GM21619 (cell line): ENCODE measurements around the gene ZC3H18.

Source experiments
- ATAC-seq: cut with Tn5 transposase; IDR thresholded peaks from one replicate; pipeline ENCODE4 v1.9.1; 2021; ENCODE audit not compliant: unreplicated experiment

ZC3H18 gene

DNA sequence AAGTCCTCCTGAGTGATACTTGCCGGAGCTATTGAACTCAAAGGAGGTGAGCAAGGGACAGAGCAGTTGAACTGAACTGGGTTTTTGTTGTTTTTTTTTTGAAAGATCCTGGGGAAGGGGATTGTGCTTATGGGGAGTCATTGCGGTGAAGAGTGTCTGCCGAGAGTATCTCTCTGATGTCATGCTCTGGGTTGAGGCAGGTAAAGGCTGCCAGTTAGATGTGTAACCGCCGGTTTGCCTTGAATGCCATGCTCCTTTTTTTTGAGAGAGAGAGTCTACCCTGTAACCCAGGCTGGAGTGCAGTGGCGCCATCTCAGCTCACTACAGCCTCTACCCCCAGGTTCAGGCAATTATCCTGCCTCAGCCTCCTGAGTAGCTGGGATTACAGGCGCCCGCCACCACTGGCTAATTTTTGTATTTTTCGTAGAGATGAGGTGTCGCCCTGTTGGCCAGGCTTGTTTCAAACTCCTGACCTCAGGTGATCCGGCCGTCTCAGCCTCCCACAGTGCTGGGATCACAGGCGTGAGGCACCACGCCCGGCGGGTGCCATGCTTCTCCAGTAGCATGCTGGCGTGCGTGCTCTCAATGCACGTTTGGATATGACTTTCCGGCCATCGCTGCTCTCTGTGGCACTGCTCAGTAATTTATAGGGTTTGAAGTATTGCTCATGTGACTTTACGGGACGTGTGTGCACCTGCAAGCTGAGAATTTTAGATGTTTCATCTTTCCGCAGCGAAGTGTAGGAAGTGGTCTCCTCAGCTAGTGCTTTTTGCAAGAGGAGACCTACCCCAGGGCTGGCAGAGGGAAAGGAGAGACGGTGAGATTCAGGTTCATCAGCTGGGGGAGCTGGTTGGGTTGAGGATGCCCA, 8.5 kb downstream of the ZC3H18 start:
- no peak for ATAC-seq

DNA sequence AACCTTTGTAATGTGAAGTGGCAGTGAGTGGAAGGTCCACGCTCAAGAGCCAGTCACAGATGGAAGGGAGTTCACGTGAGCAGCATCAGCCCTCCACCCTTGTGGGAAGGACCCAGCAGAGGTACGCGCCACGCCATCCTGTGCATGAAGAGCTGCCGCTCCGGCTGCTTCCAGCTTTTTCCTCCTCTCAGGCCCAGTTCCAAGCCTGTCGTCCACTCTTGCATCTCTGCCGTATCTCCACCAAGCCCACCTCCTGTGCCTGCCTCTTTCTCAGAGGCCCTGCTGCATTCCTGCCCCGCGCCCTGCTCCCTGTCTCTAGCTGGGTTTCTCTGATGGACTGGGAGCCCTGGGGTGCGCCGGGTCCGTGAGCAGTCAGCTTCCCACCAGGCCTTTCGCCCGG, 10.2 kb downstream of the ZC3H18 start:
- no peak for ATAC-seq

DNA sequence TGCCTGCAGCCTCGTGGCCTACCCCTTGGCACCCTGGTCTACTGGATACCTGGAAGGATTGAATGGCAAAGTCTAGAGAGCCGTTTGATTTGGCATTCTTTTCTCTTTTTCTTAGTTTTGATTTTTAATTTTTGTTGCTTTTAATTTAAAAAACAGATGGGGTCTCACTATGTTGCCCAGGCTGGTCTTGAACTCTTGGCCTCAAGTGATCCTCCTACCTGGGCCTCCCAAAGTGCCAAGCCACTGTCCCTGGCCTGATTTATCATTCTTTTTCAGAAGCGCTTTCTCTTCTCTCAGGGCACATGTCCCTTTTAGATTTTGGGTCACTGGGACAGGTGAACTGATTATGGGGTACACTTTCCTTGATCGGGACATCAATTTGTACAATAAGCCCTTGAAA, 10.8 kb downstream of the ZC3H18 start:
- ATAC-seq = no peak

DNA sequence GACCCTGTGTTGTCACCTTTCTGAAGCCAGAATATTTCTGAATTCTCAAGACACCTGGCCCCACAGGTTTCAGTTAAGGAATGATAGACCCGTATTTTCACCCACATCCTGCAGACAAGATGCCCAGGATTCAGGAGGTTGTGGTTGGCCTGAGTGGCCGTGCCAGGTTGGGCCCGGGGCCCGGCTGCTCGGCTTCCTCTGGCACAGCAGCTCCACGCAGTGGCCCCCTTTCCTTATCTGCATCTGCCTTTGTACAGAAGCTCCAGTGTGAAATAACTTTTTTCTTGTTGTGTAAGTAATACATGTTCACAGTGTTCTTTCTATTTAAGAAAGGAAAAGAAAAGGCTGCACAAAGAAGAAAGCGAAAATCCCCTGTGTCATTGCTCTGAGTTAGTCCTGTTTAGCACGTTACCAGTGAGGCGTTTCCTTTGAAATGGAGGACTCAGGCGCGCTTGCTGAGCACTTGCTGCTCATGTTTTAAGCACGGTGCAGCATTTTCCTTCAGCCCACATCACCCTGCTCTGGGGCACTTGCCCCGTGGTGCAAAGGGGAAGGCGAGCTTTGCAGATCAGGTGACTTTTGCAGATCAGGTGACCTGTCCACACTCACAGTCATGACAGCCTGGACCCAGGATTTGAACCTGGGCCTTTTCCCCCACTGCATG, 12.8 kb downstream of the ZC3H18 start:
- ATAC-seq = no peak

DNA sequence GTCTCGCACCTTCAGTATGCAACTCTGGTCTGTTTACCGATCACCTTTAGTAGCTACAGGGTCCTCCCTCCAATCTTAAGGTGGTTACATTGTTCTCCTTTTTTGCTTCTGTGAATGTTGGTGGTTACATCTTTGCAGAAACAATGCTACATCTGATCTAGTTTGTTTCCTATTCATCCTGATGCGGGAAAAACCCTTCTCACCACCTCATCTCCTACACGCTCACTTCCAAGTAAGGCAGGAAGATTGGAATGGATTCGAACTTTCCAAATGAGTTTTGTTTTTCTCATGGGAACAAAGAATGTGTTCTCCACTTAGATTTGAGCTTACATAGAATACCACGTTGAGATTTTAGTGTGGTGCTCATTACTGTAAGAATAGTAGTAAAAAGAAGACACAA, 14.5 kb downstream of the ZC3H18 start:
- ATAC-seq = no peak

DNA sequence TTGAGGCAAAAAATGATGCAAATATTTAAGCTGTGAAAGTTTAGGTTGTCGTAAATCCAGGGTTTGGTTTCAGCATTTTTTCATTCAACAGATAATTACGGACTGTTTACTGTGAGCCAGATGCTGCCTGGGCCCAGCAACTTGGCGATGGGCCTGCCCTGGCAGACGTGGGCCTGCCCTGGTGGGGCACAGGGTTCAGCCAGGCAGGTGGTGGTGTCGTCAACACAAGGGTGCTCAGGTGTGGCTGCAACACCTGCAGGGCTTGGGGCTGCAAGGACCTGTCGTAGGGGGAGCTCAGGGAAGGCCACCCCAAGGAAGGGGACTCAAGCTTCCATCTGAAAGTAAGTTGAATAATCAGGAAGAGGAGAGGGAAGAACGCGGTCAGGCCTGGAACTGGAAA, 15.1 kb downstream of the ZC3H18 start:
- no peak for ATAC-seq

DNA sequence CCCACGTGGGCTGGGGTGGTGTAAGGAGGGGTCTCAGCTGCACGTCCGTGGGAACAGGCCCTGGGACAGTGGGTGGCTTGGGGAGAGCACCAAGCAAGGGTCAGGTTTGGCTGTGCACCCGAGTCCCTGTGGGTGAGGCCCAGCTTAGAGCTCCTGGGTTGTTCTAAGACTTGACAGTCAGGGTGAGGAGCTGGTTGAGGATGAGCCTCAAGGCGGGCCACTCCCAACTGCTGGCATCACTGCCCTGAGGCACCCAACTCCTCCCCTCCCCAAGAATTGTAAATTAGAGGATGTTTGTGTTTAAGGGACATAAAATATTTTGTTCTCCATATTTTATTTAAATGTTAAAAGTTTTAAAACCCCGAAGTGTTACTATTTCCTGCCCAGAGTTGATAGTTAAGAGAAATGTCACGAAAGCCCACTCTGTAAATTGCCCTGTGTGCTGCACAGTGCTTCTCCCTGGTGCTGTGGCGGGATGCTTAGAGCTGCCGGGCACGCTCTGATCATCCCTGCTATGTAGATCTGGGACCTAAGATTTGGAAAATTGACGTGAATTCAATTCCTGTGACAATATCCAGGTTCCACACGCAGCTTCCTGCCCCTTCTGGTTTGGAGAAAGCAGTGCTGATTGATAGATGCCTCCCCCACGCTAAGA, 15.9 kb downstream of the ZC3H18 start:
- no peak for ATAC-seq

GRCh38 chr16:88588148-88588547, 17.9 kb downstream of the ZC3H18 start:
- ATAC-seq = no peak

GRCh38 chr16:88588754-88589153, 18.6 kb downstream of the ZC3H18 start:
- no peak for ATAC-seq

DNA sequence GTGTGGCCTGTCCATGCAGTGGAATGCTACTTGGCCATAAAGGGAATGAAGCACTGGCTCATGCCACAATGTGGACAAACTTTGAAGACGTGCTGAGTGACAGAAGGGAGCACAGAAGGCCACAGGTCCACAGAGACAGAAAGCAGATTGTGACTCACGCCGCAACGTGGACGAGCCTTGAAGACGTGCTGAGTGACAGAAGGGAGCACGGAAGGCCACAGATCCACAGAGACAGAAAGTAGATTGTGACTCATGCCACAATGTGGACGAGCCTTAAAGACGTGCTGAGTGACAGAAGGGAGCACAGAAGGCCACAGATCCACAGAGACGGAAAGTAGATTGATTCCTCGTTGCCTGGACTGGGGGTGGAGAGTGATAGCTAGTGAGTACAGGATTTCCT, 19.2 kb downstream of the ZC3H18 start:
- ATAC-seq = no peak

GRCh38 chr16:88591577-88592021, 21.4 kb downstream of the ZC3H18 start:
- ATAC-seq = peak; percentile 47

DNA sequence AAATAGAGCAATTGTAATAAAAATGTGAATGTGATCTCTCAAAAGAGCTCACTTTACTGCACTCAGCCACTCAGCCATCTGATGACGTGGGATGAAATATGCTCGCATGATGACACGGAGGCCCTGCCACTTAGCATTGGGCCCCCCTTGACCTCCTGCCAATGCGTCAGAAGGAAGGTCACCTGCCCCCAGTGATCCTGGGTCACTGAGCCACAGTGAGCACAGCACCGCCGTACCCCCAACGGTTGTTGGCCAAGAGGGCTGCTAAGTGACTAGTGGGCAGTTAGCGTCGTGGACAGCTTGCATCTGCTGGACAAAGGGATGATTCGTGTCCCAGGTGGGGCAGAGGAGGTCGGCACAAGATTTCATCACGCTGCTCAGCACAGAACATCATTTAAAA, 22.9 kb downstream of the ZC3H18 start:
- no peak for ATAC-seq

- no peak for ATAC-seq
Observed at GRCh38 chr16:88593489-88593888, 23.3 kb downstream of the ZC3H18 start.

DNA sequence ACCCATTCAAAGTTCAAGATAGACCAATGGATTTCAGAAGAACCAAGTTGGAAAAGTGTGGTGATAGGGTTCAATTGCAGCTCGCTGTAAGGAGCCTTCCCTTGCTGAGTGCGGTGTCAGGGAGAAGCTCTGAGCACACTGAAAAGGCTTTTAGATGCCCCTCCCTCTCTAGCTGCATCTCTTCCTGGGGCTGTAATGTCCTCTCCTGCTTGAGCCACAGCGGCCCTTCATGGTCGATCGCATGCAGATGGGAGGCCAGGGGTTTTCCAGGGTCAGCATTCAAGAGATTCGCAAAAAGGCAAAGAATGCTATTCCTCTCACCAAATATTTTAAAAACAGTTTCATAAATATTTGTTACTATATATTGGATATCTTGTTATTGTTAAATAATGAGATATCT, 23.7 kb downstream of the ZC3H18 start:
- no peak for ATAC-seq

DNA sequence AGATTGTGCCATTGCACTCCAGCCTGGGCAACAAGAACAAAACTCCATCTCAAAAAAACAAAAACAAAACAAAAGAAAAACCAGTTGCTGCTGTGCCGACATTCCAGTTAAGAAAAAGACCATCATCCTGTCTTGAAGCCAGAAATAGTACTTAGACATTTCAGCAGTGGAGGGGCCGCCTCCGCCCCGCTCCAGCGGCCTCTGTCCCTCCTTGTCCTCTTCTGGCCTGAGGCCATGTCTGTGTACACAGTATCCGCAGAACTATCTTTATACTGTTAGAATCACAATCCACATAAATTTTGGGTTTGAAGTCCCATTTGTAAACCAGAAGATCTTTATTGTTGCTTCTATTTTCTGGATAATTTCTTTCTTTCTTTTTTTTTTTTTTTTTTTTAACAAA, 24.9 kb downstream of the ZC3H18 start:
- no peak for ATAC-seq

- ATAC-seq = no peak
Observed at GRCh38 chr16:88595921-88596320, 25.7 kb downstream of the ZC3H18 start.

DNA sequence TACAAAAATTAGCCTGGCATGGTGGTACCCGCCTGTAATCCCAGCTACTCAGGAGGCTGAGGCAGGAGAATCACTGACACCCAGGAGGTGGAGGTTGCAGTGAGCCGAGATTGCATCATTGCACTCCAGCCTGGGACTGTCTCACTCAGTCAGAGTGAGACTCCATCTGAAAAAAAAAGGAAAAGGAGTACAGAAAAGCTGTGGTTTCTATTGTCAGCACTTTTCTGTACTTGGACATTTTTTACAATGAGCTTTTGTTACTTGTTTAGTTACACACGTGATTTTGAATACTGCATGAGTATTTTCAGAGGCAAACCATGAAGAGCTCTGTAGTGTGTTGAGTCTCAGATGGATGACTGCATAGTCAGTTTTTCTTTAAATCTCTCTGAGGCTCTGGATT, 26.3 kb downstream of the ZC3H18 start:
- no peak for ATAC-seq

GRCh38 chr16:88597856-88598491, 27.8 kb downstream of the ZC3H18 start:
- ATAC-seq = no peak

GRCh38 chr16:88599092-88599733, 29.0 kb downstream of the ZC3H18 start:
- no peak for ATAC-seq

DNA sequence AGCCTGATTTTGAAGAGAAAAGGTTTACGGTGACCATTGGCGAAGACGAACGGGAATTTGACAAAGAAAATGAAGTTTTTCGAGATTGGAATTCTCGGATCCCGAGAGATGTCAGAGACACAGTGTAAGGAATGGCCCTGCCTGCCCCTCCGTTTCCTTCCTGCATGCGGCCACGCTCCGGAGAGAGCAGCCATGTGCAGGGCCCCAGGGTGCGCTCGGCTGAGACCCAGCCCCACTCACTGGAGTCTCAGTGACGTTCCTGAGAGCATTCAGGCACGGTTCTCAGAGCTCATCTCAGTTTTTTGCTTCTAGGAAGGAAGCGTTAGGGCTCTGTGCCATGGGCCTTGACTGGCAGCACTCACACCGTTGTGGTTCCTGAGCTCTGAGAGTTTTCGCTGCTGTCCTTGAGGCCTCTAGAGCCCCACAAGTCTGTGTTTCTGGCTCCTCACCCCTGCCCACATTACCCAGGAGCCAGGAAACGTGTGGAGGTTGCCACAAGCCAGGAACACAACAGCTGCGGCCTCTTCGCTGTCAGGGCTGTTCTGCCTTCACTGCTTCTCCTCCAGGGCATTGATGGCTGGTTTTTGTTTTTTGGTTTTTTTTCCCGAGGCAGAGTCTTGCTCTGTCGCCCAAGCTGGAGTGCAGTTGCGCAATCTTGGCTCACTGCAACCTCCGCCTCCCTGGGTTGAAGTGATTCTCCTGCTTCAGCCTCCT, 29.8 kb downstream of the ZC3H18 start:
- ATAC-seq = no peak
